Measurements from ENCODE around the gene PREX1.

PREX1 gene

GRCh38 chr20:48795732-48796131 lies 32.1 kb downstream of the PREX1 start:
- H3K36me3 ChIP-seq (ENCODE audit: control insufficient read depth in 2 of 2, insufficient read depth in 2 of 2, low read length in 2 of 2): no peaks in the 10 kb centered on the region
- no peak overlapping the region for H3K4me3 ChIP-seq (ENCODE audit: low read length in 2 of 2)
- no peak overlapping the region for H3K9ac ChIP-seq (ENCODE audit: low read depth in 1 of 2, low read length in 2 of 2)
- H3K4me1 ChIP-seq (ENCODE audit: control insufficient read depth in 2 of 2, insufficient read depth in 2 of 2, low read length in 2 of 2): peaks cover 7 to 8% of the 10 kb centered on the region in 2 donors
- H3K9me3 ChIP-seq (ENCODE audit: control insufficient read depth in 2 of 2, low read length in 2 of 2): no peaks in the 10 kb centered on the region
- no peak overlapping the region for H3K27ac ChIP-seq (ENCODE audit: low read depth in 2 of 2, low read length in 2 of 2)
- H3K27me3 ChIP-seq (ENCODE audit: control insufficient read depth in 2 of 2, insufficient read depth in 2 of 2, low read length in 2 of 2): no peaks in the 10 kb centered on the region

GRCh38 chr20:48794816-48795457 lies 32.9 kb downstream of the PREX1 start:
- H3K36me3 ChIP-seq (ENCODE audit: control insufficient read depth in 2 of 2, insufficient read depth in 2 of 2, low read length in 2 of 2): no peaks in the 10 kb centered on the region

GRCh38 chr20:48794360-48794759 lies 33.4 kb downstream of the PREX1 start:
- Histone ChIP-seq H3K4me1 (ENCODE audit: control insufficient read depth in 2 of 2, insufficient read depth in 2 of 2, low read length in 2 of 2) (peaks cover 7 to 8% of the 10 kb centered on the region in 2 donors), H3K27ac (ENCODE audit: low read depth in 2 of 2, low read length in 2 of 2) (no peak overlapping the region), H3K36me3 (ENCODE audit: control insufficient read depth in 2 of 2, insufficient read depth in 2 of 2, low read length in 2 of 2) (no peaks in the 10 kb centered on the region), H3K9me3 (ENCODE audit: control insufficient read depth in 2 of 2, low read length in 2 of 2) (no peaks in the 10 kb centered on the region), H3K9ac (ENCODE audit: low read depth in 1 of 2, low read length in 2 of 2) (no peak overlapping the region), H3K4me3 (ENCODE audit: low read length in 2 of 2) (no peak overlapping the region), H3K27me3 (ENCODE audit: control insufficient read depth in 2 of 2, insufficient read depth in 2 of 2, low read length in 2 of 2) (no peaks in the 10 kb centered on the region)

More at GRCh38 chr20:48794816-48795457, 32.9 kb downstream of the PREX1 start:
- no peak overlapping the region for H3K27ac ChIP-seq (ENCODE audit: low read depth in 2 of 2, low read length in 2 of 2)
- H3K9me3 ChIP-seq (ENCODE audit: control insufficient read depth in 2 of 2, low read length in 2 of 2): no peaks in the 10 kb centered on the region
- H3K4me1 ChIP-seq (ENCODE audit: control insufficient read depth in 2 of 2, insufficient read depth in 2 of 2, low read length in 2 of 2): peaks cover 7 to 8% of the 10 kb centered on the region in 2 donors
- H3K9ac ChIP-seq (ENCODE audit: low read depth in 1 of 2, low read length in 2 of 2): no peak overlapping the region
- H3K27me3 ChIP-seq (ENCODE audit: control insufficient read depth in 2 of 2, insufficient read depth in 2 of 2, low read length in 2 of 2): no peaks in the 10 kb centered on the region
- H3K4me3 ChIP-seq (ENCODE audit: low read length in 2 of 2): no peak overlapping the region

GRCh38 chr20:48793776-48794175 lies 34.0 kb downstream of the PREX1 start:
- peaks cover 7 to 8% of the 10 kb centered on the region in 2 donors for H3K4me1 ChIP-seq (ENCODE audit: control insufficient read depth in 2 of 2, insufficient read depth in 2 of 2, low read length in 2 of 2)
- no peak overlapping the region for H3K9ac ChIP-seq (ENCODE audit: low read depth in 1 of 2, low read length in 2 of 2)
- no peaks in the 10 kb centered on the region for H3K36me3 ChIP-seq (ENCODE audit: control insufficient read depth in 2 of 2, insufficient read depth in 2 of 2, low read length in 2 of 2)
- H3K27ac ChIP-seq (ENCODE audit: low read depth in 2 of 2, low read length in 2 of 2): no peak overlapping the region
- no peaks in the 10 kb centered on the region for H3K9me3 ChIP-seq (ENCODE audit: control insufficient read depth in 2 of 2, low read length in 2 of 2)
- no peak overlapping the region for H3K4me3 ChIP-seq (ENCODE audit: low read length in 2 of 2)
- no peaks in the 10 kb centered on the region for H3K27me3 ChIP-seq (ENCODE audit: control insufficient read depth in 2 of 2, insufficient read depth in 2 of 2, low read length in 2 of 2)

GRCh38 chr20:48791666-48792071 lies 36.1 kb downstream of the PREX1 start:
- Histone ChIP-seq H3K4me1 (ENCODE audit: control insufficient read depth in 2 of 2, insufficient read depth in 2 of 2, low read length in 2 of 2) (peaks cover 6 to 11% of the 10 kb centered on the region in 2 donors), H3K27ac (ENCODE audit: low read depth in 2 of 2, low read length in 2 of 2) (no peak overlapping the region), H3K36me3 (ENCODE audit: control insufficient read depth in 2 of 2, insufficient read depth in 2 of 2, low read length in 2 of 2) (no peaks in the 10 kb centered on the region), H3K4me3 (ENCODE audit: low read length in 2 of 2) (no peak overlapping the region), H3K9me3 (ENCODE audit: control insufficient read depth in 2 of 2, low read length in 2 of 2) (no peaks in the 10 kb centered on the region), H3K9ac (ENCODE audit: low read depth in 1 of 2, low read length in 2 of 2) (no peak overlapping the region), H3K27me3 (ENCODE audit: control insufficient read depth in 2 of 2, insufficient read depth in 2 of 2, low read length in 2 of 2) (no peaks in the 10 kb centered on the region)

- Histone ChIP-seq H3K9ac (ENCODE audit: low read depth in 1 of 2, low read length in 2 of 2) (no peak overlapping the region), H3K27me3 (ENCODE audit: control insufficient read depth in 2 of 2, insufficient read depth in 2 of 2, low read length in 2 of 2) (no peaks in the 10 kb centered on the region), H3K4me1 (ENCODE audit: control insufficient read depth in 2 of 2, insufficient read depth in 2 of 2, low read length in 2 of 2) (peaks cover 6 to 11% of the 10 kb centered on the region in 2 donors), H3K27ac (ENCODE audit: low read depth in 2 of 2, low read length in 2 of 2) (no peak overlapping the region), H3K36me3 (ENCODE audit: control insufficient read depth in 2 of 2, insufficient read depth in 2 of 2, low read length in 2 of 2) (no peaks in the 10 kb centered on the region), H3K9me3 (ENCODE audit: control insufficient read depth in 2 of 2, low read length in 2 of 2) (no peaks in the 10 kb centered on the region), H3K4me3 (ENCODE audit: low read length in 2 of 2) (no peak overlapping the region)
Observed at GRCh38 chr20:48791014-48791413, 36.8 kb downstream of the PREX1 start.

- no peaks in the 10 kb centered on the region for H3K9me3 ChIP-seq (ENCODE audit: control insufficient read depth in 2 of 2, low read length in 2 of 2)
- H3K36me3 ChIP-seq (ENCODE audit: control insufficient read depth in 2 of 2, insufficient read depth in 2 of 2, low read length in 2 of 2): no peaks in the 10 kb centered on the region
- peaks cover 6 to 11% of the 10 kb centered on the region in 2 donors for H3K4me1 ChIP-seq (ENCODE audit: control insufficient read depth in 2 of 2, insufficient read depth in 2 of 2, low read length in 2 of 2)
- H3K9ac ChIP-seq (ENCODE audit: low read depth in 1 of 2, low read length in 2 of 2): no peak overlapping the region
- H3K27me3 ChIP-seq (ENCODE audit: control insufficient read depth in 2 of 2, insufficient read depth in 2 of 2, low read length in 2 of 2): no peaks in the 10 kb centered on the region
- H3K4me3 ChIP-seq (ENCODE audit: low read length in 2 of 2): no peak overlapping the region
- no peak overlapping the region for H3K27ac ChIP-seq (ENCODE audit: low read depth in 2 of 2, low read length in 2 of 2)
Observed at GRCh38 chr20:48790473-48791003, 37.3 kb downstream of the PREX1 start.

- Histone ChIP-seq H3K9ac (ENCODE audit: low read depth in 1 of 2, low read length in 2 of 2) (no peak overlapping the region), H3K27me3 (ENCODE audit: control insufficient read depth in 2 of 2, insufficient read depth in 2 of 2, low read length in 2 of 2) (no peaks in the 10 kb centered on the region), H3K36me3 (ENCODE audit: control insufficient read depth in 2 of 2, insufficient read depth in 2 of 2, low read length in 2 of 2) (no peaks in the 10 kb centered on the region), H3K27ac (ENCODE audit: low read depth in 2 of 2, low read length in 2 of 2) (no peak overlapping the region), H3K4me3 (ENCODE audit: low read length in 2 of 2) (no peak overlapping the region), H3K4me1 (ENCODE audit: control insufficient read depth in 2 of 2, insufficient read depth in 2 of 2, low read length in 2 of 2) (peaks cover 6 to 11% of the 10 kb centered on the region in 2 donors), H3K9me3 (ENCODE audit: control insufficient read depth in 2 of 2, low read length in 2 of 2) (no peaks in the 10 kb centered on the region)
Observed at GRCh38 chr20:48789781-48790472, 37.9 kb downstream of the PREX1 start.

- H3K27me3 ChIP-seq (ENCODE audit: control insufficient read depth in 2 of 2, insufficient read depth in 2 of 2, low read length in 2 of 2): no peaks in the 10 kb centered on the region
- H3K4me3 ChIP-seq (ENCODE audit: low read length in 2 of 2): no peak overlapping the region
- peaks cover 6 to 11% of the 10 kb centered on the region in 2 donors for H3K4me1 ChIP-seq (ENCODE audit: control insufficient read depth in 2 of 2, insufficient read depth in 2 of 2, low read length in 2 of 2)
- H3K27ac ChIP-seq (ENCODE audit: low read depth in 2 of 2, low read length in 2 of 2): no peak overlapping the region
- H3K9ac ChIP-seq (ENCODE audit: low read depth in 1 of 2, low read length in 2 of 2): no peak overlapping the region
- no peaks in the 10 kb centered on the region for H3K9me3 ChIP-seq (ENCODE audit: control insufficient read depth in 2 of 2, low read length in 2 of 2)
- H3K36me3 ChIP-seq (ENCODE audit: control insufficient read depth in 2 of 2, insufficient read depth in 2 of 2, low read length in 2 of 2): no peaks in the 10 kb centered on the region
Observed at GRCh38 chr20:48789185-48789668, 38.6 kb downstream of the PREX1 start.

- no peak overlapping the region for H3K9ac ChIP-seq (ENCODE audit: low read depth in 1 of 2, low read length in 2 of 2)
- peak overlapping the region in 1 of 2 donors; percentile 43 for H3K27ac ChIP-seq (ENCODE audit: low read depth in 2 of 2, low read length in 2 of 2)
- H3K27me3 ChIP-seq (ENCODE audit: control insufficient read depth in 2 of 2, insufficient read depth in 2 of 2, low read length in 2 of 2): no peaks in the 10 kb centered on the region
- H3K36me3 ChIP-seq (ENCODE audit: control insufficient read depth in 2 of 2, insufficient read depth in 2 of 2, low read length in 2 of 2): no peaks in the 10 kb centered on the region
- H3K4me3 ChIP-seq (ENCODE audit: low read length in 2 of 2): no peak overlapping the region
- H3K4me1 ChIP-seq (ENCODE audit: control insufficient read depth in 2 of 2, insufficient read depth in 2 of 2, low read length in 2 of 2): peaks cover 6 to 11% of the 10 kb centered on the region in 2 donors
- H3K9me3 ChIP-seq (ENCODE audit: control insufficient read depth in 2 of 2, low read length in 2 of 2): no peaks in the 10 kb centered on the region
Observed at GRCh38 chr20:48788486-48789072, 39.2 kb downstream of the PREX1 start.

All from mucosa of rectum (tissue), 2 donors.